ENCODE results near the gene BNIP3.

DNA sequence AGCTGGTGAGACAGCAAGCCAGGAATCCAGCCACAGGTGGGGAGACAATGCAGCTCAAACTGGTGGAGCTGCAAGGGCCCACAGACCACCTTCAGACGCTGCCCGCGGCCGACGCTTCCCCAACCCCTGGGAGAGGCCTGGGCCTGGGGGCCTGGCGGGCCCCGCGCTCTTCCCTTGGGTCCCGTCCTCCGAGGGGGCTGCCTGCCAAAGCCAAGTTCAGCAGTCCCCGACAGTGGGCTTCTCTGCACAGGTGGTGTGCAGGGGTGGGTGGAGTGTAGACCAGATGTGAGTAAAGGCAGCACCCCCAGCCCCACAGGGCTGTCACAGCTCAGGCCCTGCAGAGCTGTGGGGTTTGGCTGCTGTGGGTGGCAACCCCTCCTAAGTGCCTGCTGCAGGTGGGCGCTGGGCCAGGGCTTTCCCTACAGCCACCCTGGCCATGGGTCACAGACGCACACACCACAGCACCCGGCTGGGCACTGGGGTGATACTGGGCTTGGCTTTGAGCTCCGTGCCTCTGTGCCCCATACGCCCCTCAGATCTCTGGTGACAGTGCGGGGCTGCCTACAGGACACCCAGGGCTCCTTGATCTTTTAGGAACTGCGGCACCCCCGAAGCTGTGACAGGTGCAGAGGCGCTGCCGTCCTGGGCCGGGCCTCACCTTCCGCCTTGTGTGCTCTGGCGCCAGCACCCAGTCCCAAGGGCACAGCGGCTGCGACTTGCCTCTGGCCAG is 20.5 kb downstream of the BNIP3 start:
- TF ChIP-seq, protein P1, sequence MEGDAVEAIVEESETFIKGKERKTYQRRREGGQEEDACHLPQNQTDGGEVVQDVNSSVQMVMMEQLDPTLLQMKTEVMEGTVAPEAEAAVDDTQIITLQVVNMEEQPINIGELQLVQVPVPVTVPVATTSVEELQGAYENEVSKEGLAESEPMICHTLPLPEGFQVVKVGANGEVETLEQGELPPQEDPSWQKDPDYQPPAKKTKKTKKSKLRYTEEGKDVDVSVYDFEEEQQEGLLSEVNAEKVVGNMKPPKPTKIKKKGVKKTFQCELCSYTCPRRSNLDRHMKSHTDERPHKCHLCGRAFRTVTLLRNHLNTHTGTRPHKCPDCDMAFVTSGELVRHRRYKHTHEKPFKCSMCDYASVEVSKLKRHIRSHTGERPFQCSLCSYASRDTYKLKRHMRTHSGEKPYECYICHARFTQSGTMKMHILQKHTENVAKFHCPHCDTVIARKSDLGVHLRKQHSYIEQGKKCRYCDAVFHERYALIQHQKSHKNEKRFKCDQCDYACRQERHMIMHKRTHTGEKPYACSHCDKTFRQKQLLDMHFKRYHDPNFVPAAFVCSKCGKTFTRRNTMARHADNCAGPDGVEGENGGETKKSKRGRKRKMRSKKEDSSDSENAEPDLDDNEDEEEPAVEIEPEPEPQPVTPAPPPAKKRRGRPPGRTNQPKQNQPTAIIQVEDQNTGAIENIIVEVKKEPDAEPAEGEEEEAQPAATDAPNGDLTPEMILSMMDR (IDR thresholded peaks at IDR 0.05; ENCODE audit: borderline replicate concordance, extremely low read depth, low read length, poor library complexity, severe bottlenecking) = no peak
- no peak for TF ChIP-seq EZH2 (IDR thresholded peaks at IDR 0.05; ENCODE audit: borderline replicate concordance, low read depth, low read length, severe bottlenecking)
